Measurements from ENCODE around the gene FMN2. TPM values are rescaled to one million over a fixed set of nuclear protein-coding genes. Genes with fewer than 3 reads are reported as not detected.

Gene FMN2
- total RNA-seq, 1 experiment from 2014 or later = not detected

DNA sequence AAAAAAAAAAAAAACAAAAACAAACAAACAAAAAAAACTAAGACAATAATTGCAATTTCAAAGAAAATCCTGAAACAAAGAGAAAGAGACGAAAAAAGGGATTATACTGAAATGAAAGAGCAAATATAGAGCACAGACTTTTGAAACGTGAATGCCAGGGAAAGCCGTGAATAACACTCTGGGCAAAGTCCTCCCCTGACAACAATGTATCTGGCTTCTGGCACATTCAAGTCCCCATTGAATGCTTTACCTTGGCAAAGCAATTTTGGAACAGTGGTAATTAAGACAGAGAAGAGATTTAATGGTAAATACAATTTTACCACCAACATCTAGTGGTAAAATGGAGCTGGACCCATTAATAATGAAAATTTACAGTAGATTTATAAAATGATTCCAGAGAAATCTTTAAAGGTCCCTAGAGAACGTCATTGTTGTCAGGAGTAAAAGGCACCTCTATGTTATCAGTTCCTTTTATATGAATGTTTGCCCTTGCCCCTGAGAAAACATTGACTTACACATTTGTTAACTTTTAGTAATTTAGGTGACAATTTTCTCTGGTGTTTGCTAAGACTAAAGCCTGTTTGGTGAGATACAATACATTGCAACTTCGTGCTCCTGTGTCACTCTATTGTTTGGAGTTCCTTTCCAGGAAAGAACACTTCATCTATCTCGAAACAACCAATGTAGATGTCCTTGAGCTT lies 430.6 kb downstream of the FMN2 start:
- H3K4me1 ChIP-seq = peaks cover 12% of the 10 kb centered on the region
- intact Hi-C loops (cut with micrococcal nuclease; ENCODE audit: unreplicated experiment) = loop anchor here (1.0 kb wide), 2 partner anchors 48 to 74 kb away; no protein-coding TSS in a partner anchor
- BruUV-seq (replicated peaks) = no TSS peak
- no peaks in the 10 kb centered on the region for H3K27me3 Mint-ChIP-seq (ENCODE audit: insufficient read depth, unreplicated experiment)
- peaks cover 9% of the 10 kb centered on the region for H3K9me3 Mint-ChIP-seq (ENCODE audit: unreplicated experiment)
- ChIA-PET POLR2A (no interaction called here), CTCF (no interaction called here)
- H3K9me3 ChIP-seq = no peaks in the 10 kb centered on the region
- TF ChIP-seq, protein P1, sequence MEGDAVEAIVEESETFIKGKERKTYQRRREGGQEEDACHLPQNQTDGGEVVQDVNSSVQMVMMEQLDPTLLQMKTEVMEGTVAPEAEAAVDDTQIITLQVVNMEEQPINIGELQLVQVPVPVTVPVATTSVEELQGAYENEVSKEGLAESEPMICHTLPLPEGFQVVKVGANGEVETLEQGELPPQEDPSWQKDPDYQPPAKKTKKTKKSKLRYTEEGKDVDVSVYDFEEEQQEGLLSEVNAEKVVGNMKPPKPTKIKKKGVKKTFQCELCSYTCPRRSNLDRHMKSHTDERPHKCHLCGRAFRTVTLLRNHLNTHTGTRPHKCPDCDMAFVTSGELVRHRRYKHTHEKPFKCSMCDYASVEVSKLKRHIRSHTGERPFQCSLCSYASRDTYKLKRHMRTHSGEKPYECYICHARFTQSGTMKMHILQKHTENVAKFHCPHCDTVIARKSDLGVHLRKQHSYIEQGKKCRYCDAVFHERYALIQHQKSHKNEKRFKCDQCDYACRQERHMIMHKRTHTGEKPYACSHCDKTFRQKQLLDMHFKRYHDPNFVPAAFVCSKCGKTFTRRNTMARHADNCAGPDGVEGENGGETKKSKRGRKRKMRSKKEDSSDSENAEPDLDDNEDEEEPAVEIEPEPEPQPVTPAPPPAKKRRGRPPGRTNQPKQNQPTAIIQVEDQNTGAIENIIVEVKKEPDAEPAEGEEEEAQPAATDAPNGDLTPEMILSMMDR (IDR thresholded peaks at IDR 0.05; ENCODE audit: insufficient read depth in 1 of 2, low read depth in 1 of 2, low read length in 1 of 2, severe bottlenecking in 1 of 2, unreplicated experiment in 1 of 2) = no peak
- H3K4me3 Mint-ChIP-seq (ENCODE audit: unreplicated experiment) = peak overlapping the region; percentile 61
- H3K36me3 ChIP-seq (ENCODE audit: control insufficient read depth, insufficient read depth, low read length) = no peaks in the 10 kb centered on the region
- H3K4me3 ChIP-seq (ENCODE audit: low read depth, low read length) = no peak overlapping the region
- no peaks in the 10 kb centered on the region for H3K27me3 ChIP-seq (replicated peaks; ENCODE audit: control insufficient read depth, insufficient read depth, low read length)
- H3K27ac Mint-ChIP-seq (ENCODE audit: unreplicated experiment) = peak overlapping the region; percentile 87
- DNase-seq = peak in 1 of 2 experiments; percentile 39
- no peaks in the 10 kb centered on the region for H3K36me3 Mint-ChIP-seq (ENCODE audit: insufficient read depth, unreplicated experiment)
- H3K4me1 Mint-ChIP-seq (ENCODE audit: low read depth, unreplicated experiment) = peaks cover 16% of the 10 kb centered on the region

DNA sequence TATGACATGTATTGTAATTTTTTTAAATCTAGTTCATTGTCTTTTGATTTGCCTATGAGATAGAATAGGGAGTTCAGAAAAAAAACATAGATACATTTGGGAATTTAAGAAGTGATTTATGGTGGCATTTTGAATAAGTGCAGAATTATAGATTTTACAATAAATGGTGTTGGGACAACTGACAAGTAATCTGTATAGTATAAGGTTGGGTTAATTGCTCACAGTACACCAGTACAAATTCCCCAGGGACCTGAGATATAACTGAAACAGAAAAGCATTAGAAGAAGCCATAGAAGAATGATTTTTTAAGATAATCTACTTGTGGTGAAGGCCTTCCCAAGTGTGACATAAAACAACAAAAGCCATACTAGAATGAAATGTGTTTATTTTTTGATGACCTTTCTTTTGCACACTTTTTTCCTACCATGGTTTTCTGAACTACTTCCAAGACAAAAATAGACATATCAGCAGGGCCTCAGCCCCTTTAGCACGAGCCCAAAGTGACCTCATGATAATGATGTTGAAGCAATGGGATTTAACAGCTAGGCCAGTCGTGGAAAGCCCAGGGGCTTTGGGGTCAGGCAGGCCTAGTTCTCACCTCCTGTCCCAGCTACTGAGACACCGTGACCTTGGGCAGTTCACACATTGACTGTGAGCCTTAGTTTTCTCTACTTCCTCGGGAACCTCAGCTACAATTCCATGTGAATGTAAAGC lies 432.8 kb downstream of the FMN2 start:
- Histone ChIP-seq H3K27me3 (replicated peaks; ENCODE audit: control insufficient read depth, insufficient read depth, low read length) (no peaks in the 10 kb centered on the region), H3K36me3 (ENCODE audit: control insufficient read depth, insufficient read depth, low read length) (no peaks in the 10 kb centered on the region), H3K9me3 (no peaks in the 10 kb centered on the region), H3K4me3 (ENCODE audit: low read depth, low read length) (no peak overlapping the region), H3K4me1 (peaks cover 12% of the 10 kb centered on the region)
- TF ChIP-seq, protein P1 (IDR thresholded peaks at IDR 0.05; ENCODE audit: insufficient read depth in 1 of 2, low read depth in 1 of 2, low read length in 1 of 2, severe bottlenecking in 1 of 2, unreplicated experiment in 1 of 2) = no peak
- Mint-ChIP-seq H3K9me3 (ENCODE audit: unreplicated experiment) (peaks cover 9% of the 10 kb centered on the region), H3K36me3 (ENCODE audit: insufficient read depth, unreplicated experiment) (no peaks in the 10 kb centered on the region), H3K4me1 (ENCODE audit: low read depth, unreplicated experiment) (peaks cover 16% of the 10 kb centered on the region), H3K27ac (ENCODE audit: unreplicated experiment) (no peak overlapping the region), H3K4me3 (ENCODE audit: unreplicated experiment) (no peak overlapping the region), H3K27me3 (ENCODE audit: insufficient read depth, unreplicated experiment) (no peaks in the 10 kb centered on the region)
- intact Hi-C loops (cut with micrococcal nuclease; ENCODE audit: unreplicated experiment) = no loop called here
- no peak for DNase-seq
- no TSS peak for BruUV-seq (replicated peaks)
- ChIA-PET CTCF (no interaction called here), POLR2A (interaction anchor here (0.7 kb wide), 1 partner anchor 65 kb away, joined by 3 read pairs; no protein-coding TSS in a partner anchor)
